HFF-Myc (cell line): Measurements from ENCODE around the gene SNAP91.
"Not testable (repeated sequence)": the region's sequence is repeated elsewhere in the genome, so short reads cannot be mapped to it uniquely, and the experiment has no call there.

ENCODE experiments used
- DNase-seq: peaks from one replicate; pipeline ENCODE4 v3.0.0-alpha.2; 2011; ENCODE audit warnings: low read depth; ENCODE audit errors: extremely low read depth
- H3K4me3 ChIP-seq: replicated peaks from 2 replicates; pipeline ENCODE4 v1.5.1; 2011; ENCODE audit warnings: low read depth, mild to moderate bottlenecking, control low read depth, low read length
- CTCF ChIP-seq: IDR thresholded peaks from 2 replicates; pipeline ENCODE4 v1.5.1; 2012; ENCODE audit warnings: mild to moderate bottlenecking, low read depth, low read length, control low read depth; ENCODE audit errors: missing control alignments

The SNAP91 gene

GRCh38 chr6:83593395-83593785 lies 115.5 kb downstream of the SNAP91 start:
- H3K4me3 ChIP-seq = no peak overlapping the region
- no peak for TF ChIP-seq CTCF
- DNase-seq = no peak

GRCh38 chr6:83592770-83593394 lies 116.0 kb downstream of the SNAP91 start:
- DNase-seq = peak; percentile 2
- H3K4me3 ChIP-seq = no peak overlapping the region
- TF ChIP-seq CTCF = peak; percentile 54

GRCh38 chr6:83590416-83590815 lies 118.5 kb downstream of the SNAP91 start:
- TF ChIP-seq CTCF = no peak
- H3K4me3 ChIP-seq = no peak overlapping the region
- no peak for DNase-seq

- no peak overlapping the region for H3K4me3 ChIP-seq
- no peak for TF ChIP-seq CTCF
- no peak for DNase-seq
Observed at GRCh38 chr6:83589076-83589475, 119.8 kb downstream of the SNAP91 start.

GRCh38 chr6:83578057-83578456 lies 130.8 kb downstream of the SNAP91 start:
- no peak for TF ChIP-seq CTCF
- no peak for DNase-seq
- no peak overlapping the region for H3K4me3 ChIP-seq

GRCh38 chr6:83574783-83575182 lies 134.1 kb downstream of the SNAP91 start:
- H3K4me3 ChIP-seq = no peak overlapping the region
- no peak for TF ChIP-seq CTCF
- no peak for DNase-seq

- not testable (repeated sequence) for DNase-seq, H3K4me3 ChIP-seq
Observed at GRCh38 chr6:83571663-83572185, 137.2 kb downstream of the SNAP91 start.
